Stimulated activated CD8-positive, alpha-beta memory T cell treated with anti-CD3 and anti-CD28 coated beads, Interleukin-12 subunit alpha, Interleukin-12 subunit beta, amount 100 ng/mL, for 4 hours (primary cell): ENCODE measurements around the gene RAB14.
A peak's percentile ranks its signal among the peaks of the same experiment; 100 is the strongest.

Experiments used
- DNase-seq: peaks from one replicate; pipeline ENCODE4 v3.0.0-alpha.2; 2020; ENCODE audit warnings: low read depth

Gene RAB14

DNA sequence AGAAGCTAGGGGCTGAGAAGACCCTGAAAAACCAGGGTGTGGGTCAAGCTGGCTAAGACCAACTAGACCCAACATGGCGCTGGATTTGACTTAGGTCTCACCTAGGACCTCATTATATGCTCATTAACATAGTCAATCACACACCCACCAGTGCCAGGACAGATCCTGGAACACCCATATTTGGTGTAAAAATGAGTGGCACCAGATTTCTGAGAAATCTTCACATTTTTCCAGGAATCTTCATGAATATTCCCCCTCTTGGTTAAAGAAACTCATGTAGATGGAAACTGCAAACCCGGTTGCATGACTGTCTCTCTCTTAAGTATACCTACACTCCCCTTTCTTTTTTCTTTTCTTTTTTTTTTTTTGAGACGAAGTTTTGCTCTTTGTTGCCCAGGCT is 17.9 kb upstream of the RAB14 start:
- DNase-seq, result no peak

DNA sequence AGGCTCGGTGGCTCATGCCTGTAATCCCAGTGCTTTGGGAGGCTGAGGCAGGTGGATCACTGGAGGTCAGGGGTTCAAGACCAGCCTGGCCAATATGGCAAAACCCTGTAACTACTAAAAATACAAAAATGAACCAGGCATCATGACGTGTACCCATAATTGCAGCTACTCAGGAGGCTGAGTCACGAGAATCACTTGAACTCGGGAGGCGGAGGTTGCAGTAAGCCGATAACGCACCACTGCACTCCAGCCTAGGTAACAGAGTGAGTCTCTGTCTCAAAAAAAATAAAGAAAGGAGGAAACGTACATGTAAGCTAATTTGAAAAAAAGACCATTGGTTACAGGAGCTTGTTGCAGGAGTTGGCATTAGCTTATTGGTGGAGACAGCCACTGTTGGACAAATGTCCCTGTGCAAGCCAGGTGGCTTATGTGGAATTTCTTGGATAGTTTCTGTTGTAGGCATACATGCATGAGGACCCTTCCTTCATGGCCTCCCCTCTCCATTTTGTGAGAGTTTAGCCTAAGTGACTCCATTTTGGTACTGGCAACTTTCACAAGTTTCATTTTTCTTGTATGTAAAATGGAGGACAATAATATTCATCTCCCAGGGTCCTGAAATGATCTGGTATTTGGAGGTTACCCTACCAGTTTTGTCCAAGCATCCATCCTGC is 16.8 kb upstream of the RAB14 start:
- no peak for DNase-seq

DNA sequence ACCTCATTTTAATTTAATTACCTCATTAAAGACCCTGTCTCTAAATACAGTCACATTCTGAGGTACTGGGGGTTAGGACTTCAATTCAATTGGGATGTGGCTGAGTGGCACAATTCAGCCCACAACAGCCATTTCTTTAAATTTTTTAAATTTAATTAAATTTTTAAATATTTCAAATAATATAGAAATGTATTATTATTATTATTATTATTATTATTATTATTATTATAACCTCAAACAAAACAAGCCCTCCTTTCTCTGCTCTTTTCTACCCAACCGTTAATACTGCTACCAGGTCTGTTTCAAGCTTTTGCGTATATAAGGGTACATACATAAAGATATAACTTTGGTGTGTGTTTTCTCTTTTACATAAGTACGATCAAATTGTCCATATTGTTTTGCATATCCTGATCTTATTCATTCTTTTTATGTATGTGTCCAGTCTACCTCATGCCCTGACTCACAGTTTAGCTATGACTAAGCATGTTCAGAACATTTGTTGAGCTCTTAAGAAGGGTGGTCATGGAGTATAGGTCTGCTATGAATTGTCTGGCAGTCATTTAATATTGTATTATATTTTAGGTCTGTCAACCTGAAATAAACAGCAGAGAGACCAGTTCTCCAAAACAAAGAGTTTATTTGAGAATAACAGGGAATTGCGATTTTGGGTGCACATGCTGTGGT is 16.1 kb upstream of the RAB14 start:
- no peak for DNase-seq

GRCh38 chr9:121216271-121216805 is 14.7 kb upstream of the RAB14 start:
- DNase-seq, result no peak

- DNase-seq, result no peak
Measured at GRCh38 chr9:121214005-121214404, 12.3 kb upstream of the RAB14 start.

DNA sequence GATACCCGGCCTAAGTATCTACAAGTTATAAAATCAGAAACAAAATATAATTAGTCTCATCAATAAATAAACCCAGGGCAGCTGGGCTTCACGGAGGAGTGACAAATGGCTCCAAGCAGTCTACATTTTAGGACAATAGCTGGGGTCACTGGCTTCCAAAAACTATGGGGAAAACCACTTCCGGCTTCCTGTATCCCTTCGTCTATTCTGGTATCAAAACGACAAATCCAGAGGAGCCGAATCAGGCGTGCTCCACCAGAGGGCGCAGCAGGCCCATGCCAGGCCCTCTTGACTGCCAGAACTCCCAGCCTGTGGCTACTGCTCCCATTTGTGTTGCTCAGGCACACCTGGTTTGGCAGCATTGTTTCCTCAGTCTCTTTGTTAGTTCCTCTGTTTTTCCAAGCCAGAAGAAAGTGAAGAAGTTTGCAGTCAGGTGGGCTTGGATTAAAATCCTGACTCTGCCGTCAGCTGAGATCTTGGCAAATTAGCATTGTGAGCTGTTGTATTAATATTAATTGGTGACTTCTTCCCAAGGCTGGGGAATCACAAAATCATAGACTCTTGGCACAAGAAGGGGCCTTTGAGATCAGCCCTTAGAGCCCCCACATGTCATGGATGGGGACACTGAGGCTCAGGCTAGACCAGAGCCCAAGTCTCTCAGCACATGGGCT is 11.6 kb upstream of the RAB14 start:
- DNase-seq, result peak; percentile 30

- DNase-seq, result no peak
Measured at GRCh38 chr9:121210536-121210935, 8.9 kb upstream of the RAB14 start.

DNA sequence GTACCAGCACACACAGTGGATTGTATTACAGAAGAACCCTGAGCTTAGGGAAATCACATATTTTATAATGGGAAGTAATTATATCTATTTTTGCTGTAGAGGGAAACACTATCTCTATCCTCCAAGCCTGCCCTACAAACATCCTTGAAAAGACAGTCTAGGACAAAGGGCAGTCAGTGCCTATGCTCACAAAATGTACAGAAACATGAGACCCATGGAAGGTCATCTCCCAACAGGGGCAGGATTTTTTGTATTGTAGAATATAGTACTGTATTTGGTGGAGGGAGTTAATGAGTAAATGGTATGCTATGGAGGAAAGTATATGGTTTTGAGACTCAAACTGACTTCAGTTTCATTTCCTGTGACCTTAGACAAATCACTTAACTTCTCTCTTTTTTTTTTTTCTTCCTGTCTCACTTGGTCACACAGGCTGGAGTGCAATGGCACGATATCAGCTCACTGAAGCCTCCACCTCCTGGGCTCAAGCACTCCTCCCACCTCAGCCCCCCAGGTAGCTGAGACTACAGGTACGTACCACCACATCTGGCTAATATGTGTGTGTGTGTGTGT is 5.8 kb upstream of the RAB14 start:
- no peak for DNase-seq

- DNase-seq, result no peak
Measured at GRCh38 chr9:121206516-121207370, 5.1 kb upstream of the RAB14 start.

DNA sequence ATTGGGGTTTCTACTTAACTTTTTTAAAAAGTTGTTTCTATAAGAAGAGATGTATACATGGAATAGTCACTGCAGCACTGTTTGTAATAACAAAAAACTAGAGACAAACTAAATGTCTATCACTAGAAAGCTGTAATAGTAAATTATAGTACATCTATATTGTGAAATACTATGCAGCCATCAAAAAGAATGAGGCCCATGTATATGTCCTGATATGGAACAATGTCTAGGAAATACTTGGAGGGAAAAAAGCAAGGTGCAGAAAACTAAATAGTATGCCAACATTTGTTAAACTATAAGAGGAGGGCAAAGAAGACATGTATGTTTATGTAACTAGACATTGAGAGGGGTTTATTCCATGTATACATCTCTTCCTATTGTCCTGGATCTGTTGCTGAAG is 2.9 kb upstream of the RAB14 start:
- DNase-seq, result no peak

GRCh38 chr9:121204121-121204520 is 2.5 kb upstream of the RAB14 start:
- no peak for DNase-seq

DNA sequence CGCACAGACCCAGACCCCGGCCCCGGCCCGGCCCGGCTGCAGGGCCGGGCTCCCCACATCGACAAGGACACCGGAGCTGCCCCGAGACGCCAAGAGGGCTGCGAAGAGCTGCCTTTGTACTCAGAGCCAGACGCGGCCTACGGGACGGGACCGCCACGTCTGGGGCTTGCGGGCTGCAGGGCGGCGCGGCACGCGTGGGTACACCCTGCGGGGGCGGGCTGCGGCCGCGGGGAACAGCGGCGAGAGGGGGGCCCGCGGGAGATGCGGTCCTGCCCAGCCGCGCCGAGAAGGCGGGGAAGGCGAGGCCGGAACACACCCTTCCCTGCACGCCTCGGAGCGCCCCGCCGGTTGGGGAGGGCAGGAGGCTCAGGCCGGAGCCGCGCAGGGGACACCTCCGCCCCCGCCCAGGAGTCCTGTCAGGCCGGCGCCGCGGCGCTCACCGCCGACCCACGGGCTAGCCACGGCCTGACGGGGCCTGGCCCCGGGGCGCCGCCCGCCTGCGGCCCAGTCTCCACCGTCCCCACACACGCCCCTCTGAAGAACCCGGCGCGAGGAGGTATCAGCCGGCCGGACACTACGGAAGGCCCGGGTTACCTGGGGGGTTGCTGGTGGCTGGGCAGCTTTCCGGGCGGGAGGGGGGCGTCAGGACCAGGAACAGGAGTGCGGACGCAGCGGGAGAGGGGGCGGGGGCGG is 478 bp downstream of the RAB14 start:
- DNase-seq, result peak; percentile 49

GRCh38 chr9:121200356-121200755 is 1.3 kb downstream of the RAB14 start:
- no peak for DNase-seq

- DNase-seq, result no peak
Measured at GRCh38 chr9:121199921-121200320, 1.7 kb downstream of the RAB14 start.

DNA sequence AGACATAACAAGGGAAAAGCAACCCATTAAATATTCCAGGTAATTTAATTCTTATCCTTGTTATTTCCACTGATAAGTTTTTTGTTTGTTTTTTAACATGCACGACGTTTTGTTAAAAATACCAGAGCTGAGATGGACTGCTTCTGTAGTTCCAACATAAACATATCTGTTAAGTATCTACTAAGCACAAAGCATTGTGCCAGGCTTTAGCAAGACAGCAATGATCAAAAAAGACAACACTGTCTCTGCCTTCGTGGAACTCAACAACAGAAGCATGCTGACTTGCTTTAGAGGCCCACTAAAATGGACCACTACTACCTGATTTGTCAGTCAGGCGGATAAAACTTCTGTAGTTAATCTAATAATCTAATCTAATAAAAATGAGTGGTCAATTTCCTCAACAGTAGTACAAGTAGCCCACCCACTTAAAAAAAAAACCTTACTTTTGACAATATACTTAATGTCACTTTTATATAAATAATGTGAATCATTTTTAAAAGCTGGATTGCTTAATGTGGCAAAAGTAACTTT is 3.1 kb downstream of the RAB14 start:
- no peak for DNase-seq

- no peak for DNase-seq
Measured at GRCh38 chr9:121197132-121197531, 4.5 kb downstream of the RAB14 start.

DNA sequence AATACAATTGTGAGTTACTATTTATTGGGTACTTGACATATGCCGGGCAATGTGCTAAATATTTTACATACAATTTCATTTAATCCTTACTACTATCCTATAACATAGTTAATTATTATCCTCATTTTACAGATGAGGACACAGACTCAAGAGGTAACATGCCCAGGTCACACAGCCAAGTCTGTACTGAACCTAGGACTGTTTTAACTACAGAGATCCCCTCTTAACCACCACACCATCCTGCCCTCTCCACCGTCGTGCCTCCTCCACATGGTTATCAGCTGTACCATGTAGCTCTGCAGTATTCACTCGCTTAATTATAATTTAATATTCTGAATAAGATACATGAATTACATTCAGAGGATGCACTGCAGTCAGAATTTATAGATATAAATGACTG is 5.3 kb downstream of the RAB14 start:
- no peak for DNase-seq

DNA sequence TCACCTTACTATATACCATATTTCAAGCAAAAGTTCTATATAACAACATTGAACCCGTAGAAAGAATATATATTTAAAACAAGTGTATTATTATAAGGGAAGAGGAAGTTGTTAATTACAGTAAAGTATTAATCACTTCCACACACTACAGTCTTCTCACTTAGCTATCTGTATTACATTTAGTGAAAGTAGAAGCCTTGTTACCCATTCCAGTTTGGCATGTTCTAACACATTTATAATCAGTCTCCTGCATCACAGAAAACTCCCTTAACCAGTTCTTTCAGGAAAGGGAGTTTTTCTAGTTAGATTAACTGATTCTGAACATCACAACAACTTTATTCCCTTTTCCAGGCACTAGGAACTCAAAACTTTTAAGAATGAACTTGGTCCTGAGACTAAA is 6.9 kb downstream of the RAB14 start:
- DNase-seq, result no peak

GRCh38 chr9:121192959-121193640 is 8.6 kb downstream of the RAB14 start:
- no peak for DNase-seq

GRCh38 chr9:121192518-121192917 is 9.2 kb downstream of the RAB14 start:
- DNase-seq, result no peak
